ENCODE results near the gene RGS17. TPM values are rescaled to one million over a fixed set of nuclear protein-coding genes. Genes with fewer than 3 reads are reported as not detected.
A peak's percentile ranks its signal among the peaks of the same experiment; 100 is the strongest.

The RGS17 gene
- total RNA-seq, 1 experiment from 2014 or later, result 3.2 TPM

DNA sequence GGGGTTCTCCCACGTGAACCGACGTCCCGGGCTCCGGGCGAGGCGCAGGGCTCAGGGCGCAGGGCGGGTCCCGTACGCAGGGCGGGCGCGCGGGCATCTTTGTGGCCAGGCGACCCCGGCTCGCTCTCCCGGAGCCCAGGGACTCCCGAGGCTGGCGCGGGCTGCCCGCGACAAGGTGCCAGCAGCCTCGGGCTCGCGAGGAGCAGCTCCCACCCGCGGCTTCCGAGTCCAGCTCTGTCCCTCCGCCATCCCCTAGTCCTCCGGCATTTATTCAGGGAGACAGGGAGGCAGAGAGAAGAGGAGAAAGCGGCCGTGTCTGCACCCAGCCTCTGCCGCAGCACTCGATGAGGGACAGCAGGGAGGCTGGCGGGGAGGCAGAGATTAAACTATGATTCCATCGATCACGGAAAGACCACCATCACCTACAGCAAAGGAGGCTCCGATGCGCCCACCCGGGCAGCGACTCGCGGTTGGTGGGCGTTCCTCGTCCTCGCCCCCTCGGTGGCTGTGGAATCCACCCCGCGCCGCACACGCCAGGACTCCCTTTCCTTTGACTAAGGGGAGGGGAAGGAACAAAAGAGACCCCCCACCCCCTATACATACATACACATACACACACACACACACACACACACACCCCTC is 1.1 kb downstream of the RGS17 start:
- peaks cover 3% of the 10 kb centered on the region; the same call in 1 of the 2 replicates for H3K27me3 ChIP-seq (ENCODE audit: insufficient read depth, low read length)

More for the DNA sequence above, 1.1 kb downstream of the RGS17 start:
- H4K91ac ChIP-seq (ENCODE audit: insufficient read length, low read depth, low read length), result no peak overlapping the region
- H3K23ac ChIP-seq (ENCODE audit: insufficient read length, low read depth, low read length), result no peak overlapping the region
- peak overlapping the region; percentile 74 for H3K4me2 ChIP-seq (ENCODE audit: insufficient read depth, insufficient read length, low read length)
- no peak overlapping the region for H3T11ph ChIP-seq (ENCODE audit: low read length)
- no peaks in the 10 kb centered on the region; the same call in 1 of the 2 replicates for H3K4me1 ChIP-seq (ENCODE audit: insufficient read depth, low read length)
- H3K4me1 Mint-ChIP-seq, result peaks cover 17 to 20% of the 10 kb centered on the region in 2 experiments
- no peaks in the 10 kb centered on the region for H3K79me1 ChIP-seq (ENCODE audit: insufficient read depth, low read depth, low read length, poor library complexity, severe bottlenecking)
- no peak overlapping the region for H4K8ac ChIP-seq (replicated peaks; ENCODE audit: insufficient read length, low read depth, low read length)
- H3K23me2 ChIP-seq (ENCODE audit: insufficient read length, low read depth, low read length, poor library complexity, severe bottlenecking), result peaks cover 14% of the 10 kb centered on the region
- no peak overlapping the region for H2BK20ac ChIP-seq (ENCODE audit: low read depth, low read length, poor library complexity, severe bottlenecking)
- no peaks in the 10 kb centered on the region for H3K79me2 ChIP-seq (ENCODE audit: insufficient read depth, low read length)
- no peak overlapping the region for H4K5ac ChIP-seq (ENCODE audit: insufficient read length, low read depth, low read length)
- no peak overlapping the region for H2BK5ac ChIP-seq (ENCODE audit: insufficient read length, low read length)
- no peak overlapping the region for H3K56ac ChIP-seq (ENCODE audit: insufficient read length, low read depth, low read length)
- TF ChIP-seq, protein P1, sequence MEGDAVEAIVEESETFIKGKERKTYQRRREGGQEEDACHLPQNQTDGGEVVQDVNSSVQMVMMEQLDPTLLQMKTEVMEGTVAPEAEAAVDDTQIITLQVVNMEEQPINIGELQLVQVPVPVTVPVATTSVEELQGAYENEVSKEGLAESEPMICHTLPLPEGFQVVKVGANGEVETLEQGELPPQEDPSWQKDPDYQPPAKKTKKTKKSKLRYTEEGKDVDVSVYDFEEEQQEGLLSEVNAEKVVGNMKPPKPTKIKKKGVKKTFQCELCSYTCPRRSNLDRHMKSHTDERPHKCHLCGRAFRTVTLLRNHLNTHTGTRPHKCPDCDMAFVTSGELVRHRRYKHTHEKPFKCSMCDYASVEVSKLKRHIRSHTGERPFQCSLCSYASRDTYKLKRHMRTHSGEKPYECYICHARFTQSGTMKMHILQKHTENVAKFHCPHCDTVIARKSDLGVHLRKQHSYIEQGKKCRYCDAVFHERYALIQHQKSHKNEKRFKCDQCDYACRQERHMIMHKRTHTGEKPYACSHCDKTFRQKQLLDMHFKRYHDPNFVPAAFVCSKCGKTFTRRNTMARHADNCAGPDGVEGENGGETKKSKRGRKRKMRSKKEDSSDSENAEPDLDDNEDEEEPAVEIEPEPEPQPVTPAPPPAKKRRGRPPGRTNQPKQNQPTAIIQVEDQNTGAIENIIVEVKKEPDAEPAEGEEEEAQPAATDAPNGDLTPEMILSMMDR (conservative IDR thresholded peaks at IDR 0.05), result no peak
- H2BK15ac ChIP-seq (ENCODE audit: low read depth, low read length), result no peak overlapping the region
- WGBS (ENCODE audit: extremely low coverage, insufficient read length, low lambda C conversion rate), result no CpG with 5 or more reads among the region's 53 CpGs
- H3K27ac ChIP-seq (ENCODE audit: insufficient read length, low read depth, low read length), result no peak overlapping the region
- no peaks in the 10 kb centered on the region for H3K9me3 ChIP-seq (ENCODE audit: control insufficient read depth, low read depth, low read length)
- H3K18ac ChIP-seq (ENCODE audit: insufficient read length, low read depth, low read length), result no peak overlapping the region
- peaks cover 0 to 9% of the 10 kb centered on the region in 2 experiments; a peak in 3 of 5 replicates for H3K9me3 Mint-ChIP-seq
- no peaks in the 10 kb centered on the region for H4K20me1 ChIP-seq (ENCODE audit: control insufficient read depth, insufficient read depth, insufficient read length)
- H3K4ac ChIP-seq (ENCODE audit: low read depth, low read length), result no peak overlapping the region
- H3K36me3 Mint-ChIP-seq (ENCODE audit: insufficient read depth in 1 of 3, low read depth in 3 of 3), result peaks cover 0 to 8% (median 2%) of the 10 kb centered on the region in 3 experiments; a peak in 3 of 7 replicates
- 0 out of 2 replicates have a peak overlapping the region, but pooled peaks have one; percentile 10 for H3K14ac ChIP-seq (ENCODE audit: insufficient read depth, low read length)
- peak overlapping the region in 1 of 3 experiments; percentile 21; a peak in 1 of 7 replicates for H3K27ac Mint-ChIP-seq
- no peak for DNase-seq
- peaks cover 44% of the 10 kb centered on the region for H3K27me3 Mint-ChIP-seq (ENCODE audit: low read depth)
- peak overlapping the region; percentile 90 to 99 for H3K4me3 Mint-ChIP-seq
- H2AFZ ChIP-seq (ENCODE audit: low read length), result no peak overlapping the region
- H2BK120ac ChIP-seq (ENCODE audit: low read depth, low read length, poor library complexity, severe bottlenecking), result no peak overlapping the region
- H3K9ac ChIP-seq (ENCODE audit: extremely low read depth, insufficient read length, low read length), result peak overlapping the region; percentile 15
- H2BK12ac ChIP-seq (ENCODE audit: insufficient read length, low read depth, low read length), result no peak overlapping the region
- no peak overlapping the region for H2AK5ac ChIP-seq (ENCODE audit: insufficient read length, low read length)
